ENCODE measurements around the gene HSP90AB1.

HSP90AB1 gene

DNA sequence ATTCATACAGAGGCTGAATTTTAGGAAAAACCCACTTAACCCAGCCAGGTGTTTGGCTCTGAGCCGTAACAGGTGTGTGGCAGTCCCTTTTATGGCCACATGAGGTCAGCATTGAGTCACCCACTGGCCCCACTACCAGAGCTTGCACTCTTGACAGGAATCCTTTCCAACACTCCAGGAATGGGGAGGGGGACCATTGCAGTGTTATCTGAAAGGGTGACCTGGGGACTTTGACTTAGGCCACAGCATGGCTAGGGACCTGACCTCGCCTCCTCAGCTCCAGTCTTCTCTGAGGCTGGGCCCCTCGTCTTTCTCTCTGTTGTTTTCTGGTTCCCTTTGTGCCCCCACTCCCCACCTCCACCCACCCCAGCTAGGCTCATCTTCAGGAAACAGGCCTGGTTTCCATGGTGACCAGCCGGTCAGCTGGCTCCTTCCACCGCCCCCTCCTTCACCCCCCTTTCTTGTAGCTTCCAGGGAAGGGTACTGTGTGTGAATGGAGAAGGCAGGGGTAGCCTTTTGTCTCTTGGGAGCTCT is 21.3 kb downstream of the HSP90AB1 start:
- Histone ChIP-seq H3K27me3 (ENCODE audit: insufficient read depth, poor library complexity, severe bottlenecking) (peaks cover 27% of the 10 kb centered on the region), H3K27ac (replicated peaks) (no peak overlapping the region), H3K4me3 (replicated peaks; ENCODE audit: insufficient read depth, low read length) (no peak overlapping the region)
- TF ChIP-seq, protein P1, sequence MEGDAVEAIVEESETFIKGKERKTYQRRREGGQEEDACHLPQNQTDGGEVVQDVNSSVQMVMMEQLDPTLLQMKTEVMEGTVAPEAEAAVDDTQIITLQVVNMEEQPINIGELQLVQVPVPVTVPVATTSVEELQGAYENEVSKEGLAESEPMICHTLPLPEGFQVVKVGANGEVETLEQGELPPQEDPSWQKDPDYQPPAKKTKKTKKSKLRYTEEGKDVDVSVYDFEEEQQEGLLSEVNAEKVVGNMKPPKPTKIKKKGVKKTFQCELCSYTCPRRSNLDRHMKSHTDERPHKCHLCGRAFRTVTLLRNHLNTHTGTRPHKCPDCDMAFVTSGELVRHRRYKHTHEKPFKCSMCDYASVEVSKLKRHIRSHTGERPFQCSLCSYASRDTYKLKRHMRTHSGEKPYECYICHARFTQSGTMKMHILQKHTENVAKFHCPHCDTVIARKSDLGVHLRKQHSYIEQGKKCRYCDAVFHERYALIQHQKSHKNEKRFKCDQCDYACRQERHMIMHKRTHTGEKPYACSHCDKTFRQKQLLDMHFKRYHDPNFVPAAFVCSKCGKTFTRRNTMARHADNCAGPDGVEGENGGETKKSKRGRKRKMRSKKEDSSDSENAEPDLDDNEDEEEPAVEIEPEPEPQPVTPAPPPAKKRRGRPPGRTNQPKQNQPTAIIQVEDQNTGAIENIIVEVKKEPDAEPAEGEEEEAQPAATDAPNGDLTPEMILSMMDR (IDR thresholded peaks at IDR 0.05; ENCODE audit: insufficient read depth, low read length): peak; percentile 88
- TF ChIP-seq POLR2AphosphoS5 (IDR thresholded peaks at IDR 0.05; ENCODE audit: low read depth): no peak
- no peak for DNase-seq (ENCODE audit: low read depth in 1 of 2, low spot score in 1 of 2)

DNA sequence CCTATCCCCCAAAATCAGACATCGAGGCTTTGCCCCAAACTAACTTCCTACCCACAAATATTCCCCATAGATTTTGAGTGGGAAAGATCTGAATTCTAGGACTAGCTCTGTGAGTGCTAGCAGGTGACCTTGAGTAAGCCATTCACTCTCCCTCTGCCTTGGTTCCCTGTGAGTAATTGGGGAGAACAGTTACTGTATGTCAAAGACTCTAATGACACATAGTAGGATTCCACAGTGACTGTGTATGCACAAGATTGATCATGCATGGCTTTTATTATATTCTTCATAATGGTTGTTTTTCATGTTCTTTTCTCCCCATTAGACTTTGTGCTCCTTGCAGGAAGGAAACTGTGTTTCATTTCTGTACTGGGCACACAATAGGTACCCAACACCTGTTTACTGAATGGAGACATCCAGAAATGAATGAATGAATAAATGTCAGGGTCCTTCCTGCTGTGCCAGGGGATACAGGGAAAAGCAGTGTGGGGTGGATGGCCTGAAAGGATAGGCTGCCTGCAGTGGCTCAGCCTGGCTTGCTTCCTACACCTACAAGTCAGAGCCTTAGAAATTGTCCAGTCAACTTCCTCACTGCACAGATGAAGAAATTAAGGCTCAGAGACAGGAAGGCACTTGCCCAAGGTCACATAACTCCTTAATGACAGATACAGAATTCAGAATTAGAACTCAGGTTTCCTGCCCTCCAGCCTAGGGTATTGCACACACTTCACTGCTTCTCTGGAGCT is 22.4 kb downstream of the HSP90AB1 start:
- no peak for DNase-seq (ENCODE audit: low read depth in 1 of 2, low spot score in 1 of 2)
- Histone ChIP-seq H3K27ac (replicated peaks) (no peak overlapping the region), H3K27me3 (ENCODE audit: insufficient read depth, poor library complexity, severe bottlenecking) (peaks cover 34% of the 10 kb centered on the region), H3K4me3 (replicated peaks; ENCODE audit: insufficient read depth, low read length) (no peak overlapping the region)
- TF ChIP-seq SPI1 (IDR thresholded peaks at IDR 0.05; ENCODE audit: borderline replicate concordance, low read depth): peak; percentile 45; the same call in 1 of the 2 replicates
- TF ChIP-seq, protein P2, sequence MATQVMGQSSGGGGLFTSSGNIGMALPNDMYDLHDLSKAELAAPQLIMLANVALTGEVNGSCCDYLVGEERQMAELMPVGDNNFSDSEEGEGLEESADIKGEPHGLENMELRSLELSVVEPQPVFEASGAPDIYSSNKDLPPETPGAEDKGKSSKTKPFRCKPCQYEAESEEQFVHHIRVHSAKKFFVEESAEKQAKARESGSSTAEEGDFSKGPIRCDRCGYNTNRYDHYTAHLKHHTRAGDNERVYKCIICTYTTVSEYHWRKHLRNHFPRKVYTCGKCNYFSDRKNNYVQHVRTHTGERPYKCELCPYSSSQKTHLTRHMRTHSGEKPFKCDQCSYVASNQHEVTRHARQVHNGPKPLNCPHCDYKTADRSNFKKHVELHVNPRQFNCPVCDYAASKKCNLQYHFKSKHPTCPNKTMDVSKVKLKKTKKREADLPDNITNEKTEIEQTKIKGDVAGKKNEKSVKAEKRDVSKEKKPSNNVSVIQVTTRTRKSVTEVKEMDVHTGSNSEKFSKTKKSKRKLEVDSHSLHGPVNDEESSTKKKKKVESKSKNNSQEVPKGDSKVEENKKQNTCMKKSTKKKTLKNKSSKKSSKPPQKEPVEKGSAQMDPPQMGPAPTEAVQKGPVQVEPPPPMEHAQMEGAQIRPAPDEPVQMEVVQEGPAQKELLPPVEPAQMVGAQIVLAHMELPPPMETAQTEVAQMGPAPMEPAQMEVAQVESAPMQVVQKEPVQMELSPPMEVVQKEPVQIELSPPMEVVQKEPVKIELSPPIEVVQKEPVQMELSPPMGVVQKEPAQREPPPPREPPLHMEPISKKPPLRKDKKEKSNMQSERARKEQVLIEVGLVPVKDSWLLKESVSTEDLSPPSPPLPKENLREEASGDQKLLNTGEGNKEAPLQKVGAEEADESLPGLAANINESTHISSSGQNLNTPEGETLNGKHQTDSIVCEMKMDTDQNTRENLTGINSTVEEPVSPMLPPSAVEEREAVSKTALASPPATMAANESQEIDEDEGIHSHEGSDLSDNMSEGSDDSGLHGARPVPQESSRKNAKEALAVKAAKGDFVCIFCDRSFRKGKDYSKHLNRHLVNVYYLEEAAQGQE (IDR thresholded peaks at IDR 0.05; ENCODE audit: insufficient replicate concordance, low read depth): no peak
- TF ChIP-seq GABPA (IDR thresholded peaks at IDR 0.05; ENCODE audit: low read depth): no peak
- TF ChIP-seq, protein P1 (IDR thresholded peaks at IDR 0.05; ENCODE audit: insufficient read depth, low read length): no peak
- no peak for TF ChIP-seq POLR2AphosphoS5 (IDR thresholded peaks at IDR 0.05; ENCODE audit: low read depth)

DNA sequence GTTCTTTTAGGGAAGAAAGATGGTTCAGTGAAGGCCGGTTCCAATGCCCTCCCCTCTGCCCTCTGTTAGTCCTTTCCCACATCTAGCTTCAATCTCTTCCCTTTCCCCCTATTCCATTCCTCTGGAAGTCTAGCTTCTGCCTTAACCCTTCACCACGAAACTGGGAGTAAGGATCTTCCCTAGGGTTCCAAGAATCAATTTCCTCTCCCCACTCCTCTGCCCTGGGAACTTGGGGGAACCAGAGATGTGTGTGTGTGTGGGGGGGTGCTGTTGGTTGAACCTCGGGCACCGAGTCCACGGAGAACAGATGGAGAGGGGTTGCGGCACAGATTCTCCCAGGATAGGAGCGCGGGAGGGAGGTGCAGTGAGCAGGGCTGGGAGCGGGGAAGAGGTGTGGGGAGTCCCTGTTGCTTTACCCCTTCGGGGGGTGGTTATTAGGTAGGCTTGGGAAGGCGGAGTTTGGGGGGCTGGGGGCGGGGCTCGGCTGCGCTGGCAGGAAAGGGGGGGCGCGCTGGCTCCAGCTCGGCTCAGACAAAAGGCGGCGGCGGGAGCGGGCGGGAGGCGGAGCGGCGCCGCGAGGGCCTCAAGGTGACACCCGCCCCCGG is 23.1 kb downstream of the HSP90AB1 start, which contains the start of gene TMEM151B:
Gene TMEM151B (plus strand): TSS at position 530 of the 605 bp plus-strand sequence. CDS start 293 bp downstream, outside the sequence.
- Histone ChIP-seq H3K27me3 (ENCODE audit: insufficient read depth, poor library complexity, severe bottlenecking) (peaks cover 39% of the 10 kb centered on the region), H3K4me3 (replicated peaks; ENCODE audit: insufficient read depth, low read length) (no peak within 1 kb of the TSS; the same call in 1 of the 2 replicates), H3K27ac (replicated peaks) (no peak within 1 kb of the TSS)
- TF ChIP-seq GABPA (IDR thresholded peaks at IDR 0.05; ENCODE audit: low read depth) (no peak), POLR2AphosphoS5 (IDR thresholded peaks at IDR 0.05; ENCODE audit: low read depth) (no peak), SPI1 (IDR thresholded peaks at IDR 0.05; ENCODE audit: borderline replicate concordance, low read depth) (no peak)
- TF ChIP-seq, protein P1 (IDR thresholded peaks at IDR 0.05; ENCODE audit: insufficient read depth, low read length): no peak
- TF ChIP-seq, protein P2 (IDR thresholded peaks at IDR 0.05; ENCODE audit: insufficient replicate concordance, low read depth): no peak
- DNase-seq (ENCODE audit: low read depth in 1 of 2, low spot score in 1 of 2): no peak
